22Rv1 (cell line): Measurements from ENCODE around the gene ANAPC13.

Experiments used
- H3K27ac ChIP-seq: fragments of 450-650 bp; 2 replicates; pipeline ENCODE4 v1.5.1; 2017
- ZFX ChIP-seq: fragments of 450-650 bp; IDR thresholded peaks from 2 replicates; pipeline ENCODE4 v1.6.1; 2017; ENCODE audit warnings: antibody characterized with exemption, borderline replicate concordance
- TF ChIP-seq, protein P1 (sequence below): fragments of 450-650 bp; IDR thresholded peaks from 2 replicates; pipeline ENCODE4 v1.5.1; 2017; ENCODE audit warnings: mild to moderate bottlenecking

ANAPC13 gene

DNA sequence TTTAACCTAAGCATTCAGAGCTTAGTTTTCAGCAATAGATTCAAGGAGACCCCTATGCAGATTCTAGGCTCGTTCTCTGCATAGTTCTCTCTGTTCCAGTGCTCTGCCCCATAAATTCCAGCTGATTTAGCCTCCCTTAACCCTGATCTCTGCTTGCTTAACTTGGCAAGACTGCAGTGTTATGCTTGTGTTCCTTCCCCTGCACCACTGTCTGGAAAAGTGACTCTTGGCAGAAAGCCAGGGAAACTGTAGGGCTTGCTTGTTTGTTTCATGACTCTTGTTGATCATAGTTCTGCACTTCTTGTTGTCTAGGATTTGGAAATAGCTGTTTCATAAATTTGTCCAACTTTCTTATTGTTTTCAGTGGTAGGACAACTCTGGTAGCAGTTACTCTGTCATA lies 40.1 kb downstream of the ANAPC13 start:
- TF ChIP-seq, protein P1, sequence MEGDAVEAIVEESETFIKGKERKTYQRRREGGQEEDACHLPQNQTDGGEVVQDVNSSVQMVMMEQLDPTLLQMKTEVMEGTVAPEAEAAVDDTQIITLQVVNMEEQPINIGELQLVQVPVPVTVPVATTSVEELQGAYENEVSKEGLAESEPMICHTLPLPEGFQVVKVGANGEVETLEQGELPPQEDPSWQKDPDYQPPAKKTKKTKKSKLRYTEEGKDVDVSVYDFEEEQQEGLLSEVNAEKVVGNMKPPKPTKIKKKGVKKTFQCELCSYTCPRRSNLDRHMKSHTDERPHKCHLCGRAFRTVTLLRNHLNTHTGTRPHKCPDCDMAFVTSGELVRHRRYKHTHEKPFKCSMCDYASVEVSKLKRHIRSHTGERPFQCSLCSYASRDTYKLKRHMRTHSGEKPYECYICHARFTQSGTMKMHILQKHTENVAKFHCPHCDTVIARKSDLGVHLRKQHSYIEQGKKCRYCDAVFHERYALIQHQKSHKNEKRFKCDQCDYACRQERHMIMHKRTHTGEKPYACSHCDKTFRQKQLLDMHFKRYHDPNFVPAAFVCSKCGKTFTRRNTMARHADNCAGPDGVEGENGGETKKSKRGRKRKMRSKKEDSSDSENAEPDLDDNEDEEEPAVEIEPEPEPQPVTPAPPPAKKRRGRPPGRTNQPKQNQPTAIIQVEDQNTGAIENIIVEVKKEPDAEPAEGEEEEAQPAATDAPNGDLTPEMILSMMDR, result no peak
- no peak overlapping the region for H3K27ac ChIP-seq

DNA sequence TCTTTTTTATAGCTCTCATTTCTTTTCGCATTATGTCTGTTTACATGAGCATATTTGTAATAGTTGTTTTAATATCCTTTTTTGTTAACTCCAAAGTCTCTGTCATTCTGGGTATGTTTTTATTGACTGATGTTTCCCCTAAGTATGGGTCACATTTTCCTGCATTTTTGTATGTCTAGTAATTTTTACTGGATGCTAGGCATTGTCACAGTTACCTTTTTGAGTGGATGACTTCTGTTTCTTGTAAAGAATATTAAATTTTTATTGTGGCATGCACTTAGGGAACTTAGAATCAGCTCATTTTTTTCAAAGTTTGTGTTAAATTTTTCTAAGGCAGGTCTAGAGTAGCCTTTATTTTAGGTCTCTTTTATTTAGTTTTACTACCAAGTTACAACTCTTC lies 40.7 kb downstream of the ANAPC13 start:
- no peak overlapping the region for H3K27ac ChIP-seq

DNA sequence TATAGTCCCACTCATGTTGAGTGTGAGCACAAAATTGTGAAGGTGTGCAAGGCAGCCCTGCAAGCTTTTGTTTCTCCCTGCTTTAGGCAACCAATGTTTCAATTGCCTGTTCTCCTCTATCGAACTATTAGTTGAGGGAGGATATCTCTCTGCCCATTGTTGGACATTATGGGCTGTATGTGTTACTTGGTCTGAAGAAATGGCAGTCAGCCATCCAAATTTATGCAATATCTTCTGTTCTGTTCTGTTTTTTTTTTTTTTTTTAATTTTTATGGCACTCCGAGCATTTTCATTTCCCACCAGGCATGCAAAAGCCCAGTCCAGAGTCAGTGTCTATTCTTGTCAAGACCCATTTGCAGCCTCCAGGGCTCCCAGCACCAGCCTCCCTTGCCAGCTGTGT lies 44.0 kb downstream of the ANAPC13 start:
- no peak overlapping the region for H3K27ac ChIP-seq
- TF ChIP-seq, protein P1, result no peak
- TF ChIP-seq ZFX, result no peak

More for the DNA sequence above, 40.7 kb downstream of the ANAPC13 start:
- TF ChIP-seq, protein P1, result no peak
- TF ChIP-seq ZFX, result no peak

DNA sequence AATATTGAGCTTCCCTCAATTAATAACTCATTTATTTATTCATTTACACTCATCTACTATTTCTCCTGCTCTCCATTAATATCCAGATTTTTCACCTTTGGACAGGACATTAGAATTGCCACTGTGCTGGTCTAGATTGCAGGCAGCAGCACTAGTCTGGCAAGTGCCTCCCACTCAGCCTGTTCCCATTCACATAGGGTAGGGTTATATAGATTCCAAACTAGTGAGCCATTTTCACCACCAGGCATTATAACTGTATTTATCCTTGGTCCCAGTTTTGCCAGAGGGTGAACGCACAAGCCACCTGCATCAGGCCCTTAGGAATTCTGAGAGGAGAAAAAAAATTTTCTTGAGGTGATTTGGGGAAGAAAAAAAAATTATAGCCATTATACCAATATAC lies 44.5 kb downstream of the ANAPC13 start:
- TF ChIP-seq, protein P1, result no peak
- TF ChIP-seq ZFX, result no peak

DNA sequence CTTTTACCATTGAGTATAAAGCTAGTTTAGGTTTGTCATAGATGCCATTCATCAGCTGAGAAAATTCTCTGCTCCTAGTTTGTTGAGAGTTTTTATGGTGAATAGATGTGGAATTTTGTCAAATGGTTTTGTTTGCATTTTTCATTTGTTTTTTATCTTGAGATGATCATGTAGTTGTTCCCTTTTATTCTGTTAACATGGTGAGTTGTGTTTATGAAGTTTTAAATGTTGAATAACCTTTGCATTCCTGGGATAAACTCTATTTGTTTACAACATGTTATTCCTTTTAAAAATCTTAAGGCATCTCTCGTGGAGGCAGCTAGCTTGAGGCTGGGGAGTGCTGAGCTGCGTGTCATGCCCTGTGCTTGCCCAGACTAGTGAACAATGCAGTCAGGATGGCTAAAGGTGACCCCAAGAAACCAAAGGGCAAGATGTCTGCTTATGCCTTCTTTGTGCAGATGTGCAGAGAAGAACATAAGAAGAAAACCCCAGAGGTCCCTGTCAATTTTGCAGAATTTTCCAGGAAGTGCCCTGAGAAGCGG lies 48.5 kb downstream of the ANAPC13 start:
- H3K27ac ChIP-seq, result no peak overlapping the region
- TF ChIP-seq, protein P1, result no peak
- no peak for TF ChIP-seq ZFX

More for the DNA sequence above, 44.5 kb downstream of the ANAPC13 start:
- H3K27ac ChIP-seq, result no peak overlapping the region

DNA sequence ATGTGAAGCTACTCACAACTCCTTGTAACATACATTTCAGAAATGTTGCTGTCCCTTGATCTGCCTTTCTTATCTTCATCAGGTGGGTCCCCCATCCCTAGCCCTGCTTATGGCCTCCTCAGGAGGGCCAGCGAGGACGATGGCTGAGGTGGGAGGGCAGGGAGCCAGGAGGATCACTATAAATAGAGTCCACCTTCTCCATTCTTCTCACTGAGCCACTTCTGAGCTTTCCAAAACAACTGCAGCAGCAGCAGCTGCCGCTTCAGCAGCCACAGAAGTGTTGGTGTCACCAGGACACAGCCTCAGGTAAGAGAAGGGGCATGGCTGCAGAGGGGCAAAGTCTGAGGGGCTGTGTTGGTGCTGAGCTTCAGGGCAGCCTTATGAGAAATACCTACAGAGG lies 53.5 kb downstream of the ANAPC13 start:
- H3K27ac ChIP-seq, result no peak overlapping the region
- no peak for TF ChIP-seq ZFX
- TF ChIP-seq, protein P1, result no peak

DNA sequence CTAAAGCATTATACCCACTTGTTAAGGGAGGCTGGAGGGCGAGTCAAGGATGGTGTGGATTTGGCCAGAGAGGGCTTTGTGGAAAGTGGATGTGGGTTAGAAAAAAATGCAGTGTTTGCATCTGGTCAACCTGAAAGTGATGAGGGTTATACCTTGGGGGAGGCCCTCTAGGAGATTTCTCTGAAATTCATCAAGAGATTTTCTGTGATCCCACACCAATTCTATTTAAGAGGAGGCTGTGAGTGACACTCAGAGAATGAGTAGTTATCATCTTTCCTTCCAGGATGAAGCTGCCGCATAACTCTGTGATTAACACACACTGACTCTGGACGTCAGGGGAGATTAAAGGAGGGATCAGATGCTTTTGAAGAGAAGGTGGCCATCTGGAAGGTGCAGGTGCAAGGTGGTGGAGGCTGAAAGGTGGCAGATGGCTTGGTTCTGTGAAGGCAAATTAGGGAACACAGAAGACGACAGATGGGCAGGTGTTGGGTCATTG lies 54.8 kb downstream of the ANAPC13 start:
- no peak for TF ChIP-seq ZFX
- TF ChIP-seq, protein P1, result no peak
- H3K27ac ChIP-seq, result no peak overlapping the region
